VCaP (cell line): ENCODE measurements around the gene LMX1B.

ENCODE experiments used
- H3K27ac ChIP-seq: fragments of 450-650 bp; 2 replicates; pipeline ENCODE4 v1.5.1; 2017
- CTCF ChIP-seq: fragments of 450-650 bp; conservative IDR thresholded peaks from 2 replicates; pipeline ENCODE4 v1.5.1; 2017; ENCODE audit warnings: mild to moderate bottlenecking, moderate library complexity

Gene LMX1B

GRCh38 chr9:126591083-126591482 is 22.6 kb upstream of the LMX1B start:
- no peak for TF ChIP-seq CTCF
- H3K27ac ChIP-seq: no peak overlapping the region

- TF ChIP-seq CTCF: no peak
- H3K27ac ChIP-seq: no peak overlapping the region
These were observed 21.8 kb upstream of the LMX1B start for GRCh38 chr9:126591922-126592321.

- no peak for TF ChIP-seq CTCF
- H3K27ac ChIP-seq: no peak overlapping the region
These were observed 21.3 kb upstream of the LMX1B start for GRCh38 chr9:126592461-126592860.

GRCh38 chr9:126595982-126596381 is 17.7 kb upstream of the LMX1B start:
- no peak overlapping the region for H3K27ac ChIP-seq
- no peak for TF ChIP-seq CTCF

- H3K27ac ChIP-seq: no peak overlapping the region
- TF ChIP-seq CTCF: peak; percentile 52
These were observed 14.6 kb upstream of the LMX1B start for GRCh38 chr9:126599047-126599650.

- no peak for TF ChIP-seq CTCF
- no peak overlapping the region for H3K27ac ChIP-seq
These were observed 9.4 kb upstream of the LMX1B start for GRCh38 chr9:126604059-126605055.

GRCh38 chr9:126605792-126606482 is 7.8 kb upstream of the LMX1B start:
- no peak for TF ChIP-seq CTCF
- no peak overlapping the region for H3K27ac ChIP-seq
